Mucosa of descending colon (tissue), 3 donors: ENCODE data around the gene PICK1. TPM values are rescaled to one million over a fixed set of nuclear protein-coding genes. Genes with fewer than 3 reads are reported as not detected.
A peak's percentile ranks its signal among the peaks of the same experiment; 100 is the strongest.

ENCODE experiments used
- ATAC-seq: fragments of 200-7000 bp; cut with Tn5 transposase; one replicate; pipeline ENCODE4 v1.9.1; 2020; ENCODE audit warnings: mild to moderate bottlenecking, moderate library complexity
- DNase-seq, 3 donors: peaks; one replicate each; pipeline ENCODE4 v3.0.0-alpha.2; 2020
- H3K36me3 ChIP-seq: fragments of 200-600 bp; one replicate; pipeline ENCODE4 v1.8.0; 2021; ENCODE audit warnings: low read depth, mild to moderate bottlenecking
- H3K4me1 ChIP-seq: fragments of 200-600 bp; one replicate; pipeline ENCODE4 v1.8.0; 2021; ENCODE audit warnings: low read depth, mild to moderate bottlenecking
- H3K4me3 ChIP-seq: fragments of 200-600 bp; one replicate; pipeline ENCODE4 v1.8.0; 2021; ENCODE audit warnings: mild to moderate bottlenecking
- H3K9me3 ChIP-seq: fragments of 200-600 bp; one replicate; pipeline ENCODE4 v1.8.0; 2021; ENCODE audit warnings: mild to moderate bottlenecking
- intact Hi-C, 2 donors: fragments of 100-400 bp; cut with DNase I in 1 of 2; cut with micrococcal nuclease in 1 of 2; formaldehyde crosslinking; loops; one replicate each; pipeline versions ENCODE4 v1.11.0 to v1.11.1; 2022; cut with DNase I, micrococcal nuclease
- total RNA-seq, 3 donors: library from RNA; stranded (reverse); fragmentation: NEBNext Ultra II Directional in 2 of 3; extraction: Animal tissue kit (Norgen Biotek cat#: 25700) in 2 of 3; gene quantifications; one replicate each; pipeline versions ENCODE4 v1.2.1 to v1.2.4, GENCODE V29; 2021 to 2023
- TF ChIP-seq, protein P1 (sequence below): fragments of 200-600 bp; IDR thresholded peaks from one replicate; pipeline ENCODE4 v1.8.0; 2022; ENCODE audit warnings: antibody characterized with exemption, mild to moderate bottlenecking
- donor health status: DM: no; HTN: no; CAD: no; lungs with moderate emphysema.
- donor health status: DM: no; HTN: no; CAD: no.
- donor health status: DM: no; HTN: yes; CAD: no.

The PICK1 gene
- total RNA-seq, 3 donors from 2014 or later: 30.9 to 40.7 (median 37.9) TPM

- H3K36me3 ChIP-seq: no peaks in the 10 kb centered on the region
- H3K4me1 ChIP-seq: peaks cover 4% of the 10 kb centered on the region
- TF ChIP-seq, protein P1, sequence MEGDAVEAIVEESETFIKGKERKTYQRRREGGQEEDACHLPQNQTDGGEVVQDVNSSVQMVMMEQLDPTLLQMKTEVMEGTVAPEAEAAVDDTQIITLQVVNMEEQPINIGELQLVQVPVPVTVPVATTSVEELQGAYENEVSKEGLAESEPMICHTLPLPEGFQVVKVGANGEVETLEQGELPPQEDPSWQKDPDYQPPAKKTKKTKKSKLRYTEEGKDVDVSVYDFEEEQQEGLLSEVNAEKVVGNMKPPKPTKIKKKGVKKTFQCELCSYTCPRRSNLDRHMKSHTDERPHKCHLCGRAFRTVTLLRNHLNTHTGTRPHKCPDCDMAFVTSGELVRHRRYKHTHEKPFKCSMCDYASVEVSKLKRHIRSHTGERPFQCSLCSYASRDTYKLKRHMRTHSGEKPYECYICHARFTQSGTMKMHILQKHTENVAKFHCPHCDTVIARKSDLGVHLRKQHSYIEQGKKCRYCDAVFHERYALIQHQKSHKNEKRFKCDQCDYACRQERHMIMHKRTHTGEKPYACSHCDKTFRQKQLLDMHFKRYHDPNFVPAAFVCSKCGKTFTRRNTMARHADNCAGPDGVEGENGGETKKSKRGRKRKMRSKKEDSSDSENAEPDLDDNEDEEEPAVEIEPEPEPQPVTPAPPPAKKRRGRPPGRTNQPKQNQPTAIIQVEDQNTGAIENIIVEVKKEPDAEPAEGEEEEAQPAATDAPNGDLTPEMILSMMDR: no peak
- H3K4me3 ChIP-seq: no peak overlapping the region
- intact Hi-C loops: no loop called here
- no peak for DNase-seq
- no peak for ATAC-seq
- no peaks in the 10 kb centered on the region for H3K9me3 ChIP-seq
Measured at GRCh38 chr22:38028344-38029130, 28.7 kb upstream of the PICK1 start.

DNA sequence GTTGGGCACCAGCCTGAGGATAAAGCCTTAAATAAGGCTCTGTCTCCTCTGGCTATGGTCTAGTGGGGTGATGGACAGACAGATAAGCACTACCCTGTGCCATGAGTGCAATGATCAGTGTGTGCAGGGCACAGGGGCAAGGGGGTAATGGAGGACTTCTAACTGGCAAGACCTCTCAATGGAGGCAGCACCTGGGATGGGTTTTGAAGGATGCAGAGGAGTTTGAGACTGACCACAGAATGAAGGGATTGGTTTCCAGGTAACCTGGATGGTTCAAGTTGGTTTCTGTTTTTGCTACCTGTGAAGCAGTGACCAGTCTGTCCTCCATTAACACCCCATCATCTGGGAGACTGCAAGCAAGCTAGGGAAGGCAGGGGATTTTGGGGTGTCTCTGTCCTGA is 27.8 kb upstream of the PICK1 start:
- DNase-seq: no peak
- intact Hi-C loops: no loop called here
- H3K9me3 ChIP-seq: no peaks in the 10 kb centered on the region
- peaks cover 12% of the 10 kb centered on the region for H3K4me1 ChIP-seq
- no peak overlapping the region for H3K4me3 ChIP-seq
- no peak for ATAC-seq
- H3K36me3 ChIP-seq: no peaks in the 10 kb centered on the region
- TF ChIP-seq, protein P1: no peak

GRCh38 chr22:38029901-38030300 is 27.3 kb upstream of the PICK1 start:
- TF ChIP-seq, protein P1: no peak
- no peak for DNase-seq
- intact Hi-C loops: no loop called here
- Histone ChIP-seq H3K9me3 (no peaks in the 10 kb centered on the region), H3K4me3 (no peak overlapping the region), H3K4me1 (peaks cover 14% of the 10 kb centered on the region), H3K36me3 (no peaks in the 10 kb centered on the region)
- ATAC-seq: no peak

GRCh38 chr22:38030311-38031133 is 26.7 kb upstream of the PICK1 start:
- no peak overlapping the region for H3K4me3 ChIP-seq
- TF ChIP-seq, protein P1: no peak
- H3K9me3 ChIP-seq: no peaks in the 10 kb centered on the region
- peak; percentile 93 for ATAC-seq
- DNase-seq: peak in 2 of 3 donors; percentile 64 to 68
- no peaks in the 10 kb centered on the region for H3K36me3 ChIP-seq
- intact Hi-C loops: no loop called here
- peaks cover 14% of the 10 kb centered on the region for H3K4me1 ChIP-seq

DNA sequence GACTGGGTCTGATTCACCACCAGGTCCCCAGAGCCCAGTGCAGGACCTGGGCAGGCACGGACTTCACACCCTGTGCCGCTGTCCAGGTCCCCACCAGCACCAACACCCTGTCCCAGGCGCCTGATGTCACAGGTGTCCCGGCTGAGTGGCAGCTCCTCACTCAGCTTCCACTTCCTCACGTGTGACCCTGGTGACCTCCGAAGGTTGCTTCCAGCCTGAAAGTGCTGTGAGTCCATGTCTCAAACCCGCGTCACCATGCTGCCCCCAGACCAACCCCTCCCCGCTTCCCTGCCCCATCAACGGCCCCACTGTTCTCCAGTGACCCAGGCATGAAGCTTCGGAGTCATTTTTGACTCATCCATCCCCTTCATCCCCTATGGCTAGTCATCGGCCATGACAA is 25.7 kb upstream of the PICK1 start:
- Histone ChIP-seq H3K9me3 (no peaks in the 10 kb centered on the region), H3K4me3 (no peak overlapping the region), H3K4me1 (peaks cover 14% of the 10 kb centered on the region), H3K36me3 (no peaks in the 10 kb centered on the region)
- intact Hi-C loops: no loop called here
- ATAC-seq (no peak), DNase-seq (no peak)
- TF ChIP-seq, protein P1: no peak
